GM12878 (cell line): ENCODE data around the gene CHST8. TPM values are rescaled to one million over a fixed set of nuclear protein-coding genes. Genes with fewer than 3 reads are reported as not detected.

Experiments
- ATAC-seq: fragments of 200-7000 bp; cut with Tn5 transposase; 3 replicates; pipeline ENCODE4 v1.9.1; 2020; ENCODE audit warnings: mild to moderate bottlenecking, moderate library complexity
- BruUV-seq: library from RNA; stranded (reverse); fragments of 400-500 nt; replicated peaks from 2 replicates; lab custom pipeline; 2021; lab: Mats Ljungman, UMichigan
- CTCF ChIA-PET: fragments of 300-600 bp; sonication (Branson Sonifier 250); formaldehyde crosslinking; extraction: SDS; loops from one replicate; lab custom pipeline; 2021; ENCODE audit warnings: inconsistent platforms; lab: Yijun Ruan, JAX
- POLR2A ChIA-PET: fragments of 350-600 bp; formaldehyde crosslinking; extraction: SDS; loops from one replicate; lab custom pipeline; 2021; ENCODE audit warnings: inconsistent platforms; lab: Charles Lee
- RAD21 ChIA-PET: fragments of 300-600 bp; sonication (Branson Sonifier 250); formaldehyde crosslinking; loops from one replicate; lab custom pipeline; 2023; ENCODE audit warnings: antibody characterized with exemption; ENCODE audit not compliant: unreplicated experiment; lab: Charles Lee
- SMC1A ChIA-PET: fragments of 300-600 bp; sonication (Branson Sonifier 250); formaldehyde crosslinking; loops from one replicate; lab custom pipeline; 2023; ENCODE audit not compliant: unreplicated experiment, uncharacterized antibody; lab: Charles Lee
- DNase-seq: peaks from one replicate; pipeline ENCODE4 v3.0.0-alpha.2; 2011; ENCODE audit warnings: low read depth, low spot score
- FAIRE-seq: peaks from 3 replicates; lab custom pipeline; 2011; peaks lifted over from hg19 to GRCh38; lab: Jason Lieb, UNC
- H2AFZ ChIP-seq: 2 replicates; pipeline ENCODE4 v1.6.0; 2011; ENCODE audit warnings: low read depth, low read length, control low read depth; ENCODE audit not compliant: control insufficient read depth
- H3K27ac ChIP-seq: 2 replicates; pipeline ENCODE4 v1.5.1; 2011; ENCODE audit warnings: control low read depth; ENCODE audit not compliant: control insufficient read depth, insufficient read depth
- H3K27me3 ChIP-seq, 2 experiments: replicated peaks in 1 of 2; 2 replicates each; pipeline versions ENCODE4 v1.6.0 to v1.6.1; 2011; ENCODE audit warnings: low read length in 1 of 2; ENCODE audit not compliant: control insufficient read depth in 2 of 2, insufficient read depth in 2 of 2
- H3K36me3 ChIP-seq, 2 experiments: 2 replicates each; pipeline ENCODE4 v1.5.1; 2011; ENCODE audit warnings: low read length in 1 of 2; ENCODE audit not compliant: control insufficient read depth in 2 of 2, insufficient read depth in 2 of 2
- H3K4me1 ChIP-seq: 2 replicates; pipeline ENCODE4 v1.6.1; 2011; ENCODE audit warnings: mild to moderate bottlenecking, low read length, moderate library complexity, mixed read lengths; ENCODE audit not compliant: control insufficient read depth, insufficient read depth
- H3K4me2 ChIP-seq: 2 replicates; pipeline ENCODE4 v1.6.0; 2011; ENCODE audit warnings: control low read depth; ENCODE audit not compliant: control insufficient read depth, insufficient read depth
- H3K4me3 ChIP-seq: fragments of 200-600 bp; sonication (generic); 2 replicates; pipeline ENCODE4 v1.5.1; 2016
- H3K79me2 ChIP-seq: 2 replicates; pipeline ENCODE4 v1.6.0; 2011; ENCODE audit warnings: low read length; ENCODE audit not compliant: control insufficient read depth, insufficient read depth
- H3K9ac ChIP-seq: 2 replicates; pipeline ENCODE4 v1.8.0; 2011; ENCODE audit warnings: low read length, control low read depth, mixed read lengths; ENCODE audit not compliant: control insufficient read depth, insufficient read depth
- H3K9me3 ChIP-seq: replicated peaks from 3 replicates; pipeline ENCODE4 v1.5.1; 2011; ENCODE audit warnings: mild to moderate bottlenecking, low read length; ENCODE audit not compliant: control insufficient read depth, insufficient read depth
- H4K20me1 ChIP-seq: 2 replicates; pipeline ENCODE4 v1.6.0; 2011; ENCODE audit not compliant: control insufficient read depth, insufficient read depth
- BMI1 ChIP-seq: fragments of 450-650 bp; IDR thresholded peaks from 2 replicates; pipeline ENCODE4 v1.6.1; 2016; ENCODE audit warnings: mild to moderate bottlenecking, moderate library complexity, borderline replicate concordance
- CBFB ChIP-seq: IDR thresholded peaks from 2 replicates; pipeline ENCODE4 v1.6.1; 2016; ENCODE audit warnings: antibody characterized with exemption, low read depth
- DPF2 ChIP-seq: fragments of 450-650 bp; IDR thresholded peaks from 2 replicates; pipeline ENCODE4 v1.6.1; 2017; ENCODE audit warnings: mild to moderate bottlenecking
- ETV6 ChIP-seq, 2 experiments: fragments of 450-650 bp in 1 of 2; IDR thresholded peaks in 1 of 2; conservative IDR thresholded peaks in 1 of 2; 2 replicates each; pipeline ENCODE4 v1.6.1; 2014; ENCODE audit warnings: antibody characterized with exemption in 1 of 2, borderline replicate concordance in 1 of 2, low read depth in 1 of 2, mild to moderate bottlenecking in 1 of 2, moderate library complexity in 1 of 2
- FOS ChIP-seq: IDR thresholded peaks from 3 replicates; pipeline ENCODE4 v1.6.1; 2011; ENCODE audit warnings: borderline replicate concordance; ENCODE audit not compliant: insufficient read length; ENCODE audit errors: extremely low read depth
- IKZF2 ChIP-seq, 2 experiments: fragments of 450-650 bp; IDR thresholded peaks; 2 replicates each; pipeline ENCODE4 v1.6.1; 2017; ENCODE audit warnings: mild to moderate bottlenecking in 2 of 2, moderate library complexity in 2 of 2
- POLR2AphosphoS2 ChIP-seq: IDR thresholded peaks from 2 replicates; pipeline ENCODE4 v1.6.1; 2011; ENCODE audit warnings: low read depth, mild to moderate bottlenecking, low read length, improper control_type of control experiment, moderate library complexity
- YBX1 ChIP-seq: fragments of 450-650 bp; IDR thresholded peaks from 2 replicates; pipeline ENCODE4 v1.6.1; 2016; ENCODE audit warnings: antibody characterized with exemption
- ZNF384 ChIP-seq: IDR thresholded peaks from 2 replicates; pipeline ENCODE4 v1.6.1; 2012; ENCODE audit warnings: low read depth, mild to moderate bottlenecking, low read length, improper control_type of control experiment, borderline replicate concordance
- ZNF622 ChIP-seq: fragments of 450-650 bp; IDR thresholded peaks from 2 replicates; pipeline ENCODE4 v1.6.1; 2017; ENCODE audit warnings: mild to moderate bottlenecking, inconsistent platforms
- ZSCAN29 ChIP-seq: fragments of 450-650 bp; IDR thresholded peaks from 2 replicates; pipeline ENCODE4 v1.6.1; 2017; ENCODE audit warnings: mild to moderate bottlenecking, moderate library complexity
- WGBS: methylation state at CpG from one replicate; pipeline ENCODE4 v1.1.6; 2016; ENCODE audit warnings: low lambda C conversion rate; ENCODE audit not compliant: insufficient replicate concordance, insufficient coverage; ENCODE audit errors: missing lambda C conversion rate; 5-methylcytosine and 5-hydroxymethylcytosine counted together
- in situ Hi-C: fragments of 300-500 bp; cut with MboI; formaldehyde crosslinking; loops from 9 replicates; pipeline ENCODE4 v1.14.3; 2018; ENCODE audit warnings: mixed read lengths
- intact Hi-C: fragments of 100-400 bp; cut with micrococcal nuclease; formaldehyde crosslinking; loops from one replicate; pipeline ENCODE4 v1.14.2; 2022; ENCODE audit not compliant: unreplicated experiment
- polyA plus RNA-seq, 11 experiments: library from polyadenylated mRNA; depleted of rRNA in 4 of 11; unstranded in 6 of 11; stranded (reverse) in 5 of 11; fragments of >200 nt; fragmentation: Nextera tagmentation in 4 of 11; fragmentation: Illumina TruSeq in 1 of 11; extraction: Ambion mirVana in 4 of 11; extraction: Trizol in 1 of 11; gene quantifications; 1 replicate in 1 of 11; 2 replicates in 10 of 11; pipeline versions ENCODE4 v1.2.1 to v1.2.3, GENCODE V29; 2011 to 2016; ENCODE audit warnings: inconsistent platforms in 2 of 11, missing spikeins in 2 of 11, low read depth in 1 of 11
- total RNA-seq, 4 experiments: library from RNA; depleted of rRNA in 3 of 4; stranded (reverse); fragments of >200 nt in 3 of 4; fragmentation: Illumina TruSeq in 1 of 4; extraction: Trizol in 1 of 4; gene quantifications; 2 replicates each; pipeline versions ENCODE4 v1.2.1 to v1.2.3, GENCODE V29; 2013 to 2021
- TF ChIP-seq, protein P1 (sequence below): IDR thresholded peaks from 2 replicates; pipeline ENCODE4 v1.6.1; 2012; ENCODE audit warnings: low read length, inconsistent platforms
- TF ChIP-seq, protein P2 (sequence below): fragments of 450-650 bp; IDR thresholded peaks from 2 replicates; pipeline ENCODE4 v1.6.1; 2016; ENCODE audit warnings: mild to moderate bottlenecking
- TF ChIP-seq, protein P3 (sequence below): fragments of 450-650 bp; IDR thresholded peaks from 2 replicates; pipeline ENCODE4 v1.6.1; 2017; ENCODE audit warnings: mild to moderate bottlenecking, moderate library complexity
- TF ChIP-seq, protein P4 (sequence below): fragments of 450-650 bp; formaldehyde crosslinking; IDR thresholded peaks from 2 replicates; pipeline ENCODE4 v1.4.0; 2020; ENCODE audit warnings: mild to moderate bottlenecking, moderate library complexity

CHST8 gene
- total and polyA plus RNA-seq, 10 of the 15 experiments (the other 5 are each of a cell fraction or from before 2014, with no cell fraction given) = 0.06 TPM; not detected in 9

DNA sequence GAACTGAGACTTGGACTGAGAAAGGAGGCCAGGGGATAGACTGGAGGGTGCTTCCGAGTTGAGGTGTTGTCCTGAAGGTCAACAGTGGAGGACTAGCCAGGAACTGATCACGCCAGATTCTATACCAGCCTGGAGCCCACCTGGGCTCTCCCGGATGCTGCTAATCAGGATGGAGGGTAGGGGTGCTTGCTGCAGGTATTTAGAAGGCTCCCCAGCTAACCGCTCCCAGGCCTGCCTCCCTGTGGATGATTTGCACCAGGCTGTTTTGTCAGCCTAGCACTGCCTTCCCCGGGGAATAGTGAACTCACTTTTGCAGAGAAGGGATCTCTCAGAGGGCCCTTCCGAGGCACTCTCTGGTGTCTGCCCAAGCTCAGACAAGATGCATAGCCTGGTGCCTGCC lies 114.4 kb downstream of the CHST8 start:
- no peak overlapping the region for H3K9ac ChIP-seq
- 12% methylated on average over 6 of the region's 6 CpGs for WGBS
- DNase-seq (no peak), ATAC-seq (no peak), FAIRE-seq (no peak)
- no peak overlapping the region for H3K4me3 ChIP-seq
- no peaks in the 10 kb centered on the region for H3K36me3 ChIP-seq
- POLR2A ChIA-PET = no interaction called here
- intact Hi-C loops = no loop called here
- H3K9me3 ChIP-seq = no peaks in the 10 kb centered on the region
- in situ Hi-C loops = no loop called here
- H4K20me1 ChIP-seq = no peaks in the 10 kb centered on the region
- no peaks in the 10 kb centered on the region for H3K79me2 ChIP-seq
- RAD21 ChIA-PET = no interaction called here
- H3K27me3 ChIP-seq = no peaks in the 10 kb centered on the region; a peak in 1 of 4 replicates
- H3K27ac ChIP-seq = no peak overlapping the region
- no peak overlapping the region for H2AFZ ChIP-seq
- SMC1A ChIA-PET = no interaction called here
- no peak overlapping the region for H3K4me2 ChIP-seq
- H3K4me1 ChIP-seq = no peaks in the 10 kb centered on the region
- CTCF ChIA-PET = no interaction called here
- BruUV-seq = no TSS peak
- TF ChIP-seq IKZF2 (IDR thresholded peaks at IDR 0.05) (no peak), ZNF384 (no peak), DPF2 (no peak), ETV6 (conservative IDR thresholded peaks at IDR 0.05 in 1 of 2, IDR thresholded peaks at IDR 0.05 in 1 of 2; ENCODE audit: borderline replicate concordance in 1 of 2, low read depth in 1 of 2) (no peak), CBFB (no peak), ZNF622 (no peak), BMI1 (no peak), POLR2AphosphoS2 (no peak), ZSCAN29 (no peak), YBX1 (no peak), FOS (no peak)
- TF ChIP-seq, protein P1, sequence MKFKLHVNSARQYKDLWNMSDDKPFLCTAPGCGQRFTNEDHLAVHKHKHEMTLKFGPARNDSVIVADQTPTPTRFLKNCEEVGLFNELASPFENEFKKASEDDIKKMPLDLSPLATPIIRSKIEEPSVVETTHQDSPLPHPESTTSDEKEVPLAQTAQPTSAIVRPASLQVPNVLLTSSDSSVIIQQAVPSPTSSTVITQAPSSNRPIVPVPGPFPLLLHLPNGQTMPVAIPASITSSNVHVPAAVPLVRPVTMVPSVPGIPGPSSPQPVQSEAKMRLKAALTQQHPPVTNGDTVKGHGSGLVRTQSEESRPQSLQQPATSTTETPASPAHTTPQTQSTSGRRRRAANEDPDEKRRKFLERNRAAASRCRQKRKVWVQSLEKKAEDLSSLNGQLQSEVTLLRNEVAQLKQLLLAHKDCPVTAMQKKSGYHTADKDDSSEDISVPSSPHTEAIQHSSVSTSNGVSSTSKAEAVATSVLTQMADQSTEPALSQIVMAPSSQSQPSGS = no peak
- TF ChIP-seq, protein P2, sequence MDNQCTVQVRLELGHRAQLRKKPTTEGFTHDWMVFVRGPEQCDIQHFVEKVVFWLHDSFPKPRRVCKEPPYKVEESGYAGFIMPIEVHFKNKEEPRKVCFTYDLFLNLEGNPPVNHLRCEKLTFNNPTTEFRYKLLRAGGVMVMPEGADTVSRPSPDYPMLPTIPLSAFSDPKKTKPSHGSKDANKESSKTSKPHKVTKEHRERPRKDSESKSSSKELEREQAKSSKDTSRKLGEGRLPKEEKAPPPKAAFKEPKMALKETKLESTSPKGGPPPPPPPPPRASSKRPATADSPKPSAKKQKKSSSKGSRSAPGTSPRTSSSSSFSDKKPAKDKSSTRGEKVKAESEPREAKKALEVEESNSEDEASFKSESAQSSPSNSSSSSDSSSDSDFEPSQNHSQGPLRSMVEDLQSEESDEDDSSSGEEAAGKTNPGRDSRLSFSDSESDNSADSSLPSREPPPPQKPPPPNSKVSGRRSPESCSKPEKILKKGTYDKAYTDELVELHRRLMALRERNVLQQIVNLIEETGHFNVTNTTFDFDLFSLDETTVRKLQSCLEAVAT = no peak
- TF ChIP-seq, protein P3, sequence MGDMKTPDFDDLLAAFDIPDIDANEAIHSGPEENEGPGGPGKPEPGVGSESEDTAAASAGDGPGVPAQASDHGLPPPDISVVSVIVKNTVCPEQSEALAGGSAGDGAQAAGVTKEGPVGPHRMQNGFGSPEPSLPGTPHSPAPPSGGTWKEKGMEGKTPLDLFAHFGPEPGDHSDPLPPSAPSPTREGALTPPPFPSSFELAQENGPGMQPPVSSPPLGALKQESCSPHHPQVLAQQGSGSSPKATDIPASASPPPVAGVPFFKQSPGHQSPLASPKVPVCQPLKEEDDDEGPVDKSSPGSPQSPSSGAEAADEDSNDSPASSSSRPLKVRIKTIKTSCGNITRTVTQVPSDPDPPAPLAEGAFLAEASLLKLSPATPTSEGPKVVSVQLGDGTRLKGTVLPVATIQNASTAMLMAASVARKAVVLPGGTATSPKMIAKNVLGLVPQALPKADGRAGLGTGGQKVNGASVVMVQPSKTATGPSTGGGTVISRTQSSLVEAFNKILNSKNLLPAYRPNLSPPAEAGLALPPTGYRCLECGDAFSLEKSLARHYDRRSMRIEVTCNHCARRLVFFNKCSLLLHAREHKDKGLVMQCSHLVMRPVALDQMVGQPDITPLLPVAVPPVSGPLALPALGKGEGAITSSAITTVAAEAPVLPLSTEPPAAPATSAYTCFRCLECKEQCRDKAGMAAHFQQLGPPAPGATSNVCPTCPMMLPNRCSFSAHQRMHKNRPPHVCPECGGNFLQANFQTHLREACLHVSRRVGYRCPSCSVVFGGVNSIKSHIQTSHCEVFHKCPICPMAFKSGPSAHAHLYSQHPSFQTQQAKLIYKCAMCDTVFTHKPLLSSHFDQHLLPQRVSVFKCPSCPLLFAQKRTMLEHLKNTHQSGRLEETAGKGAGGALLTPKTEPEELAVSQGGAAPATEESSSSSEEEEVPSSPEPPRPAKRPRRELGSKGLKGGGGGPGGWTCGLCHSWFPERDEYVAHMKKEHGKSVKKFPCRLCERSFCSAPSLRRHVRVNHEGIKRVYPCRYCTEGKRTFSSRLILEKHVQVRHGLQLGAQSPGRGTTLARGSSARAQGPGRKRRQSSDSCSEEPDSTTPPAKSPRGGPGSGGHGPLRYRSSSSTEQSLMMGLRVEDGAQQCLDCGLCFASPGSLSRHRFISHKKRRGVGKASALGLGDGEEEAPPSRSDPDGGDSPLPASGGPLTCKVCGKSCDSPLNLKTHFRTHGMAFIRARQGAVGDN = no peak
- TF ChIP-seq, protein P4, sequence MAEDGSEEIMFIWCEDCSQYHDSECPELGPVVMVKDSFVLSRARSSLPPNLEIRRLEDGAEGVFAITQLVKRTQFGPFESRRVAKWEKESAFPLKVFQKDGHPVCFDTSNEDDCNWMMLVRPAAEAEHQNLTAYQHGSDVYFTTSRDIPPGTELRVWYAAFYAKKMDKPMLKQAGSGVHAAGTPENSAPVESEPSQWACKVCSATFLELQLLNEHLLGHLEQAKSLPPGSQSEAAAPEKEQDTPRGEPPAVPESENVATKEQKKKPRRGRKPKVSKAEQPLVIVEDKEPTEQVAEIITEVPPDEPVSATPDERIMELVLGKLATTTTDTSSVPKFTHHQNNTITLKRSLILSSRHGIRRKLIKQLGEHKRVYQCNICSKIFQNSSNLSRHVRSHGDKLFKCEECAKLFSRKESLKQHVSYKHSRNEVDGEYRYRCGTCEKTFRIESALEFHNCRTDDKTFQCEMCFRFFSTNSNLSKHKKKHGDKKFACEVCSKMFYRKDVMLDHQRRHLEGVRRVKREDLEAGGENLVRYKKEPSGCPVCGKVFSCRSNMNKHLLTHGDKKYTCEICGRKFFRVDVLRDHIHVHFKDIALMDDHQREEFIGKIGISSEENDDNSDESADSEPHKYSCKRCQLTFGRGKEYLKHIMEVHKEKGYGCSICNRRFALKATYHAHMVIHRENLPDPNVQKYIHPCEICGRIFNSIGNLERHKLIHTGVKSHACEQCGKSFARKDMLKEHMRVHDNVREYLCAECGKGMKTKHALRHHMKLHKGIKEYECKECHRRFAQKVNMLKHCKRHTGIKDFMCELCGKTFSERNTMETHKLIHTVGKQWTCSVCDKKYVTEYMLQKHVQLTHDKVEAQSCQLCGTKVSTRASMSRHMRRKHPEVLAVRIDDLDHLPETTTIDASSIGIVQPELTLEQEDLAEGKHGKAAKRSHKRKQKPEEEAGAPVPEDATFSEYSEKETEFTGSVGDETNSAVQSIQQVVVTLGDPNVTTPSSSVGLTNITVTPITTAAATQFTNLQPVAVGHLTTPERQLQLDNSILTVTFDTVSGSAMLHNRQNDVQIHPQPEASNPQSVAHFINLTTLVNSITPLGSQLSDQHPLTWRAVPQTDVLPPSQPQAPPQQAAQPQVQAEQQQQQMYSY = no peak
